Thymus (tissue), 11 donors: ENCODE results near the gene CHTF18. TPM values are rescaled to one million over a fixed set of nuclear protein-coding genes. Genes with fewer than 3 reads are reported as not detected.

Source experiments
- DNase-seq, 9 donors: peaks; one replicate each; pipeline ENCODE4 v3.0.0-alpha.2; 2013; ENCODE audit warnings: low spot score in 9 of 9, low read depth in 6 of 9, missing footprints in 1 of 9
- H3K27ac ChIP-seq, 2 donors: one replicate each; pipeline ENCODE4 v1.5.1; 2013; ENCODE audit warnings: control low read depth in 1 of 2, low read depth in 1 of 2, low read length in 1 of 2, mild to moderate bottlenecking in 1 of 2, moderate library complexity in 1 of 2
- H3K27me3 ChIP-seq, 2 donors: one replicate each; pipeline ENCODE4 v1.5.1; 2013; ENCODE audit warnings: low read length in 1 of 2; ENCODE audit not compliant: control insufficient read depth in 2 of 2, insufficient read depth in 1 of 2
- H3K36me3 ChIP-seq, 2 donors: one replicate each; pipeline ENCODE4 v1.5.1; 2013; ENCODE audit warnings: low read length in 1 of 2, mild to moderate bottlenecking in 1 of 2, moderate library complexity in 1 of 2; ENCODE audit not compliant: control insufficient read depth in 2 of 2, insufficient read depth in 2 of 2
- H3K4me1 ChIP-seq, 2 donors: one replicate each; pipeline ENCODE4 v1.5.1; 2013; ENCODE audit warnings: low read length in 2 of 2; ENCODE audit not compliant: control insufficient read depth in 2 of 2, insufficient read depth in 2 of 2
- H3K4me3 ChIP-seq, 2 donors: one replicate each; pipeline ENCODE4 v1.5.1; 2013; ENCODE audit warnings: low read length in 2 of 2, control low read depth in 1 of 2, mild to moderate bottlenecking in 1 of 2
- H3K9me3 ChIP-seq, 2 donors: one replicate each; pipeline ENCODE4 v1.5.1; 2013; ENCODE audit warnings: low read length in 1 of 2, mild to moderate bottlenecking in 1 of 2; ENCODE audit not compliant: control insufficient read depth in 2 of 2, insufficient read depth in 1 of 2
- WGBS: extraction: QIAGEN DNeasy Blood & Tissue Kit; methylation state at CpG from one replicate; pipeline ENCODE4 v1.1.7; 2013; 5-methylcytosine and 5-hydroxymethylcytosine counted together
- polyA plus RNA-seq: library from polyadenylated mRNA; stranded (reverse); fragments of 200-250 nt; gene quantifications from one replicate; pipeline ENCODE4 v1.2.3, GENCODE V29; 2013
- total RNA-seq: library from RNA; stranded (reverse); fragments of 120-200 nt; gene quantifications from one replicate; pipeline ENCODE4 v1.2.4, GENCODE V29; 2013
- donor health status: healthy.

CHTF18 gene
- total and polyA plus RNA-seq, 2 donors: 20.4 to 38.8 TPM

GRCh38 chr16:778909-779527 is 9.4 kb upstream of the CHTF18 start:
- DNase-seq: no peak
- H3K27me3 ChIP-seq: peaks cover 0 to 35% of the 10 kb centered on the region in 2 donors
- H3K9me3 ChIP-seq: no peaks in the 10 kb centered on the region
- WGBS: 88% methylated on average over 6 of the region's 6 CpGs
- H3K4me1 ChIP-seq: no peaks in the 10 kb centered on the region
- H3K27ac ChIP-seq: no peak overlapping the region
- no peaks in the 10 kb centered on the region for H3K36me3 ChIP-seq
- no peak overlapping the region for H3K4me3 ChIP-seq

GRCh38 chr16:779561-779960 is 8.9 kb upstream of the CHTF18 start:
- H3K27ac ChIP-seq: no peak overlapping the region
- 87% methylated on average over 13 of the region's 13 CpGs for WGBS
- no peaks in the 10 kb centered on the region for H3K4me1 ChIP-seq
- H3K9me3 ChIP-seq: no peaks in the 10 kb centered on the region
- peaks cover 0 to 1% of the 10 kb centered on the region in 2 donors for H3K36me3 ChIP-seq
- H3K27me3 ChIP-seq: peaks cover 0 to 35% of the 10 kb centered on the region in 2 donors
- DNase-seq: no peak
- no peak overlapping the region for H3K4me3 ChIP-seq

GRCh38 chr16:780296-780695 is 8.1 kb upstream of the CHTF18 start:
- Histone ChIP-seq H3K27ac (no peak overlapping the region), H3K9me3 (no peaks in the 10 kb centered on the region), H3K4me3 (no peak overlapping the region), H3K36me3 (peaks cover 3 to 7% of the 10 kb centered on the region in 2 donors), H3K4me1 (no peaks in the 10 kb centered on the region), H3K27me3 (peaks cover 0 to 35% of the 10 kb centered on the region in 2 donors)
- no peak for DNase-seq
- WGBS: 97% methylated on average over 16 of the region's 16 CpGs

- Histone ChIP-seq H3K36me3 (peaks cover 11 to 18% of the 10 kb centered on the region in 2 donors), H3K4me1 (no peaks in the 10 kb centered on the region), H3K27me3 (peaks cover 0 to 30% of the 10 kb centered on the region in 2 donors), H3K4me3 (no peak overlapping the region), H3K27ac (no peak overlapping the region), H3K9me3 (no peaks in the 10 kb centered on the region)
- WGBS: 78% methylated on average over 19 of the region's 19 CpGs
- DNase-seq: no peak
Observed at GRCh38 chr16:781346-782010, 6.9 kb upstream of the CHTF18 start.

GRCh38 chr16:782258-782657 is 6.2 kb upstream of the CHTF18 start:
- DNase-seq: no peak
- WGBS: 78% methylated on average over 6 of the region's 6 CpGs
- Histone ChIP-seq H3K36me3 (peaks cover 14 to 26% of the 10 kb centered on the region in 2 donors), H3K27ac (no peak overlapping the region), H3K4me3 (no peak overlapping the region), H3K4me1 (peaks cover 2 to 3% of the 10 kb centered on the region in 2 donors), H3K9me3 (no peaks in the 10 kb centered on the region), H3K27me3 (peaks cover 0 to 30% of the 10 kb centered on the region in 2 donors)

GRCh38 chr16:782766-783403 is 5.5 kb upstream of the CHTF18 start:
- Histone ChIP-seq H3K27me3 (peaks cover 0 to 26% of the 10 kb centered on the region in 2 donors), H3K4me3 (no peak overlapping the region), H3K36me3 (peaks cover 14 to 27% of the 10 kb centered on the region in 2 donors), H3K4me1 (peaks cover 6 to 7% of the 10 kb centered on the region in 2 donors), H3K9me3 (no peaks in the 10 kb centered on the region), H3K27ac (no peak overlapping the region)
- no peak for DNase-seq
- WGBS: 83% methylated on average over 36 of the region's 36 CpGs

- Histone ChIP-seq H3K27ac (no peak overlapping the region), H3K27me3 (peaks cover 0 to 19% of the 10 kb centered on the region in 2 donors), H3K36me3 (peaks cover 14 to 27% of the 10 kb centered on the region in 2 donors), H3K4me3 (no peak overlapping the region), H3K9me3 (no peaks in the 10 kb centered on the region), H3K4me1 (peaks cover 6 to 7% of the 10 kb centered on the region in 2 donors)
- DNase-seq: no peak
- 79% methylated on average over 17 of the region's 17 CpGs for WGBS
Observed at GRCh38 chr16:783404-784161, 4.8 kb upstream of the CHTF18 start.

- Histone ChIP-seq H3K4me1 (peaks cover 13 to 14% of the 10 kb centered on the region in 2 donors), H3K36me3 (peaks cover 14 to 27% of the 10 kb centered on the region in 2 donors), H3K4me3 (no peak overlapping the region), H3K27ac (no peak overlapping the region), H3K27me3 (peaks cover 0 to 13% of the 10 kb centered on the region in 2 donors), H3K9me3 (peaks cover 0 to 3% of the 10 kb centered on the region in 2 donors)
- 97% methylated on average over 19 of the region's 19 CpGs for WGBS
- DNase-seq: no peak
Observed at GRCh38 chr16:784431-784830, 4.0 kb upstream of the CHTF18 start.
